Heart right ventricle (tissue), 16 donors: ENCODE results near the gene SMIM35. TPM values are rescaled to one million over a fixed set of nuclear protein-coding genes. Genes with fewer than 3 reads are reported as not detected.

Source experiments
- ATAC-seq, 8 donors: fragments of 200-7000 bp; cut with Tn5 transposase; one replicate each; pipeline ENCODE4 v1.9.1; 2020; ENCODE audit warnings: mild to moderate bottlenecking in 8 of 8, moderate library complexity in 8 of 8, moderate number of reproducible peaks in 1 of 8
- DNase-seq, 2 donors: peaks; one replicate each; pipeline ENCODE4 v3.0.0-alpha.2; 2020
- H3K27ac ChIP-seq, 10 donors: fragments of 200-600 bp; sonication (generic) in 2 of 10; one replicate each; pipeline versions ENCODE4 v1.5.0 to v1.8.0; 2020 to 2022; ENCODE audit warnings: mild to moderate bottlenecking in 3 of 10
- H3K27me3 ChIP-seq, 7 donors: fragments of 200-600 bp; one replicate each; pipeline ENCODE4 v1.8.0; 2021 to 2022; ENCODE audit warnings: mild to moderate bottlenecking in 2 of 7
- H3K36me3 ChIP-seq, 9 donors: fragments of 200-600 bp; sonication (generic) in 1 of 9; one replicate each; pipeline versions ENCODE4 v1.5.0 to v1.8.0; 2020 to 2022; ENCODE audit warnings: mild to moderate bottlenecking in 2 of 9
- H3K4me1 ChIP-seq, 9 donors: fragments of 200-600 bp; sonication (generic) in 1 of 9; one replicate each; pipeline versions ENCODE4 v1.5.0 to v1.8.0; 2020 to 2022; ENCODE audit warnings: mild to moderate bottlenecking in 4 of 9
- H3K4me3 ChIP-seq, 10 donors: fragments of 200-600 bp; sonication (generic) in 2 of 10; one replicate each; pipeline versions ENCODE4 v1.5.0 to v1.8.0; 2020 to 2022; ENCODE audit warnings: mild to moderate bottlenecking in 7 of 10, moderate library complexity in 2 of 10
- H3K9me3 ChIP-seq, 11 donors: fragments of 200-600 bp in 10 of 11; sonication (generic) in 2 of 11; one replicate each; pipeline versions ENCODE4 v1.5.0 to v1.8.0; 2013 to 2022; ENCODE audit warnings: mild to moderate bottlenecking in 2 of 11, control low read depth in 1 of 11, moderate library complexity in 1 of 11
- CTCF ChIP-seq, 9 donors: fragments of 200-600 bp; sonication (generic) in 2 of 9; IDR thresholded peaks; one replicate each; pipeline versions ENCODE4 v1.5.0 to v1.8.0; 2021 to 2022; ENCODE audit warnings: antibody characterized with exemption in 9 of 9, mild to moderate bottlenecking in 5 of 9, moderate library complexity in 1 of 9
- WGBS, 2 donors: extraction: QIAGEN DNeasy Blood & Tissue Kit; methylation state at CpG; one replicate each; pipeline ENCODE4 v1.1.7; 2013; ENCODE audit warnings: inconsistent platforms in 1 of 2; 5-methylcytosine and 5-hydroxymethylcytosine counted together
- intact Hi-C, 10 donors: fragments of 100-400 bp; cut with DNase I; formaldehyde crosslinking; loops; one replicate each; pipeline versions ENCODE4 v1.11.1 to v1.14.2; 2022
- polyA plus RNA-seq, 2 donors: library from polyadenylated mRNA; stranded (reverse); fragments of 200-250 nt; gene quantifications; one replicate each; pipeline ENCODE4 v1.2.3, GENCODE V29; 2013
- total RNA-seq, 10 donors: library from RNA; stranded (reverse); fragmentation: NEBNext Ultra II Directional in 3 of 10; extraction: Animal tissue kit (Norgen Biotek cat#: 25700) in 3 of 10; gene quantifications; one replicate each; pipeline versions ENCODE4 v1.2.1 to v1.2.4, GENCODE V29; 2021 to 2023
- donor health status: Arrhythmogenic right ventricular cardiomyopathy.
- donor health status: ischemic (EF 13 %, LVEDD 7.1; RV severe dilation, severe dysfunction).
- donor health status: healthy with polysubstance abuse.
- donor health status: DM: no; HTN: yes; CAD: no.
- donor health status: DM: no; HTN: no; CAD: no.
- donor health status: ischemic (EF 25% LVEDD 6.9; RV normal size, moderate dysfunction).
- donor health status: ischemic (EF 25% LVEDD 5.7; RV mildly dilated, moderate dysfunction).
- donor health status: healthy.
- donor health status: DM: yes; HTN: yes; CAD: no.
- donor health status: Ischemic cardiomyopathy.
- donor health status: ischemic (EF 35%, LVEDD 5.7; RV mildly dilated, moderate dysfunction).
- donor health status: nonischemic (EF 11% LVEDD 7.7; RV severe dilation, severe dysfunction).
- donor health status: DM: yes; HTN: yes; CAD: no.
- donor health status: PGD.
- donor health status: ischemic (EF 29% LVEDD 5.4; RV normal size, mild dysfunction).
- donor health status: nonischemic (EF 23%, LVEDD 6.1; RV moderate dilation, normal function).

SMIM35 gene
- total and polyA plus RNA-seq, 12 donors: not detected

GRCh38 chr11:117993988-117994745 is 92.6 kb downstream of the SMIM35 start:
- intact Hi-C loops: no loop called here
- no peak for TF ChIP-seq CTCF (IDR thresholded peaks at IDR 0.05)
- Histone ChIP-seq H3K9me3 (no peaks in the 10 kb centered on the region), H3K27ac (peak overlapping the region in 1 of 10 donors; percentile 55), H3K4me1 (peaks cover 0 to 81% (median 0%) of the 10 kb centered on the region in 9 donors), H3K27me3 (peaks cover 0 to 4% (median 0%) of the 10 kb centered on the region in 7 donors), H3K36me3 (peaks cover 0 to 100% (median 0%) of the 10 kb centered on the region in 9 donors), H3K4me3 (no peak overlapping the region)
- peak in 6 of 8 donors; percentile 45 to 70 (median 54) for ATAC-seq
- WGBS, 2 donors: 63 to 68% methylated on average over 9 of the region's 9 CpGs
- no peak for DNase-seq

GRCh38 chr11:117992620-117993019 is 94.1 kb downstream of the SMIM35 start:
- H3K4me1 ChIP-seq: peaks cover 0 to 70% (median 0%) of the 10 kb centered on the region in 9 donors
- intact Hi-C loops: no loop called here

GRCh38 chr11:117992136-117992535 is 94.6 kb downstream of the SMIM35 start:
- no peak for TF ChIP-seq CTCF (IDR thresholded peaks at IDR 0.05)
- Histone ChIP-seq H3K4me1 (peaks cover 0 to 65% (median 0%) of the 10 kb centered on the region in 9 donors), H3K36me3 (peaks cover 0 to 96% (median 0%) of the 10 kb centered on the region in 9 donors), H3K27ac (peak overlapping the region in 1 of 10 donors; percentile 55), H3K27me3 (peaks cover 0 to 23% (median 8%) of the 10 kb centered on the region in 7 donors), H3K9me3 (no peaks in the 10 kb centered on the region), H3K4me3 (peak overlapping the region in 3 of 10 donors; percentile 0 to 84 (median 9))
- WGBS, 2 donors: 79 to 96% methylated on average over 4 of the region's 4 CpGs
- ATAC-seq: no peak
- intact Hi-C loops: no loop called here
- DNase-seq: no peak

More at GRCh38 chr11:117992620-117993019, 94.1 kb downstream of the SMIM35 start:
- peaks cover 0 to 98% (median 0%) of the 10 kb centered on the region in 9 donors for H3K36me3 ChIP-seq
- ATAC-seq: no peak
- no peaks in the 10 kb centered on the region for H3K9me3 ChIP-seq
- peak overlapping the region in 1 of 10 donors; percentile 84 for H3K4me3 ChIP-seq
- TF ChIP-seq CTCF (IDR thresholded peaks at IDR 0.05): no peak
- H3K27ac ChIP-seq: peak overlapping the region in 1 of 10 donors; percentile 55
- no peak for DNase-seq
- peaks cover 0 to 19% (median 6%) of the 10 kb centered on the region in 7 donors for H3K27me3 ChIP-seq
- WGBS, 2 donors: 88 to 97% methylated on average over 2 of the region's 2 CpGs

- Histone ChIP-seq H3K27me3 (peaks cover 0 to 34% (median 8%) of the 10 kb centered on the region in 7 donors), H3K4me3 (peak overlapping the region in 6 of 10 donors; percentile 58 to 84 (median 62)), H3K9me3 (no peaks in the 10 kb centered on the region), H3K4me1 (peaks cover 0 to 62% (median 11%) of the 10 kb centered on the region in 9 donors), H3K27ac (peak overlapping the region in 5 of 10 donors; percentile 22 to 98 (median 44)), H3K36me3 (peaks cover 0 to 70% (median 0%) of the 10 kb centered on the region in 9 donors)
- WGBS, 2 donors: 89 to 92% methylated on average over 13 of the region's 13 CpGs
- peak in 5 of 8 donors; percentile 2 to 41 (median 23) for ATAC-seq
- TF ChIP-seq CTCF (IDR thresholded peaks at IDR 0.05): no peak
- intact Hi-C loops: no loop called here
- no peak for DNase-seq
Observed at GRCh38 chr11:117989351-117990102, 97.2 kb downstream of the SMIM35 start.
